HepG2 (cell line): ENCODE data around the gene ESYT3. TPM values are rescaled to one million over a fixed set of nuclear protein-coding genes. Genes with fewer than 3 reads are reported as not detected.

Source experiments
- ATF1 ChIP-seq: IDR thresholded peaks from 2 replicates; pipeline ENCODE4 v1.6.1; 2016; ENCODE audit warnings: mild to moderate bottlenecking, control low read depth
- FOXA1 ChIP-seq, 2 experiments: fragments of 450-650 bp in 1 of 2; sonication (generic) in 1 of 2; formaldehyde crosslinking in 1 of 2; IDR thresholded peaks; 2 replicates each; pipeline versions ENCODE4 v1.4.0 to v1.6.1; 2016 to 2020; ENCODE audit warnings: missing genetic modification reagents in 1 of 2
- FOXK1 ChIP-seq: sonication (generic); formaldehyde crosslinking; IDR thresholded peaks from 2 replicates; pipeline ENCODE4 v1.4.0; 2020; ENCODE audit warnings: low read depth, missing genetic modification reagents, borderline replicate concordance
- GTF3A ChIP-seq: sonication (generic); formaldehyde crosslinking; conservative IDR thresholded peaks from 2 replicates; pipeline ENCODE4 v1.4.0; 2020; ENCODE audit warnings: mild to moderate bottlenecking, missing genetic modification reagents
- HNRNPK ChIP-seq: fragments of 200-400 bp; formaldehyde crosslinking; IDR thresholded peaks from 2 replicates; pipeline ENCODE4 v1.6.1; 2018; ENCODE audit warnings: low read length, low read depth, moderate library complexity, mild to moderate bottlenecking; ENCODE audit not compliant: poor library complexity, severe bottlenecking
- MAFF ChIP-seq: IDR thresholded peaks from 2 replicates; pipeline ENCODE4 v1.6.1; 2011; ENCODE audit warnings: low read depth, low read length, improper control_type of control experiment
- PHF20 ChIP-seq: sonication (generic); formaldehyde crosslinking; IDR thresholded peaks from 2 replicates; pipeline ENCODE4 v1.5.0; 2020; ENCODE audit warnings: mild to moderate bottlenecking, missing genetic modification reagents
- POLR2A ChIP-seq, 2 experiments: IDR thresholded peaks; 2 replicates each; pipeline ENCODE4 v1.6.1; 2011; ENCODE audit warnings: low read depth in 2 of 2, low read length in 2 of 2, mild to moderate bottlenecking in 1 of 2, moderate library complexity in 1 of 2; ENCODE audit not compliant: insufficient read depth in 1 of 2
- RARA ChIP-seq: IDR thresholded peaks from 2 replicates; pipeline ENCODE4 v1.6.1; 2016; ENCODE audit warnings: missing genetic modification reagents, missing compliant biosample characterization
- RFX5 ChIP-seq: IDR thresholded peaks from 2 replicates; pipeline ENCODE4 v1.6.1; 2011; ENCODE audit warnings: low read depth, low read length, improper control_type of control experiment
- SCMH1 ChIP-seq: sonication (generic); formaldehyde crosslinking; IDR thresholded peaks from 2 replicates; pipeline ENCODE4 v1.9.0; 2021; ENCODE audit warnings: missing genetic modification reagents, mild to moderate bottlenecking, borderline replicate concordance
- SRSF9 ChIP-seq: fragments of 200-400 bp; formaldehyde crosslinking; IDR thresholded peaks from 2 replicates; pipeline ENCODE4 v1.6.1; 2018; ENCODE audit warnings: borderline replicate concordance, mild to moderate bottlenecking, low read depth, low read length; ENCODE audit not compliant: insufficient read depth, poor library complexity, severe bottlenecking
- STAT5B ChIP-seq: sonication (generic); formaldehyde crosslinking; IDR thresholded peaks from 2 replicates; pipeline ENCODE4 v1.4.0; 2020; ENCODE audit warnings: missing genetic modification reagents
- TFE3 ChIP-seq: IDR thresholded peaks from 2 replicates; pipeline ENCODE4 v1.6.1; 2016
- ZBTB25 ChIP-seq: IDR thresholded peaks from 2 replicates; pipeline ENCODE4 v1.6.1; 2018; ENCODE audit warnings: missing genetic modification reagents
- ZKSCAN1 ChIP-seq: fragments of 150-350 bp; IDR thresholded peaks from 2 replicates; pipeline ENCODE4 v1.6.1; 2014; ENCODE audit warnings: low read length
- ZNF329 ChIP-seq: sonication (generic); formaldehyde crosslinking; IDR thresholded peaks from 2 replicates; pipeline ENCODE4 v1.9.0; 2021; ENCODE audit warnings: low read depth, mild to moderate bottlenecking, missing genetic modification reagents
- ZNF333 ChIP-seq: sonication (generic); formaldehyde crosslinking; IDR thresholded peaks from 2 replicates; pipeline ENCODE4 v1.4.0; 2020; ENCODE audit warnings: mild to moderate bottlenecking, missing genetic modification reagents, borderline replicate concordance
- ZNF543 ChIP-seq: sonication (generic); formaldehyde crosslinking; IDR thresholded peaks from 2 replicates; pipeline ENCODE4 v1.4.0; 2020; ENCODE audit warnings: mild to moderate bottlenecking, missing genetic modification reagents
- ZNF598 ChIP-seq: sonication (generic); formaldehyde crosslinking; IDR thresholded peaks from 2 replicates; pipeline ENCODE4 v1.5.1; 2020; ENCODE audit warnings: mild to moderate bottlenecking, missing genetic modification reagents, borderline replicate concordance
- polyA plus RNA-seq, 8 experiments: library from polyadenylated mRNA; depleted of rRNA in 3 of 8; stranded (reverse) in 7 of 8; unstranded in 1 of 8; fragments of >200 nt; fragmentation: Illumina TruSeq in 4 of 8; extraction: Trizol in 4 of 8; gene quantifications; 2 replicates each; pipeline versions ENCODE4 v1.2.1 to v1.2.3, GENCODE V29; 2011 to 2016; ENCODE audit warnings: low read depth in 4 of 8, missing spikeins in 1 of 8, mixed read lengths in 1 of 8; ENCODE audit not compliant: insufficient read depth in 1 of 8
- total RNA-seq, 5 experiments: library from RNA; depleted of rRNA; stranded (reverse); fragments of >200 nt; fragmentation: Illumina TruSeq; extraction: Trizol; gene quantifications; 2 replicates each; pipeline ENCODE4 v1.2.3, GENCODE V29; 2016; ENCODE audit warnings: low read depth in 1 of 5
- TF ChIP-seq, protein P1 (sequence below): sonication (generic); formaldehyde crosslinking; IDR thresholded peaks from 2 replicates; pipeline ENCODE4 v1.4.0; 2020; ENCODE audit warnings: missing genetic modification reagents
- TF ChIP-seq, protein P2 (sequence below): sonication (generic); formaldehyde crosslinking; IDR thresholded peaks from 2 replicates; pipeline ENCODE4 v1.4.0; 2020; ENCODE audit warnings: missing genetic modification reagents, low read depth, mild to moderate bottlenecking, borderline replicate concordance
- TF ChIP-seq, protein P3 (sequence below): sonication (generic); formaldehyde crosslinking; IDR thresholded peaks from 2 replicates; pipeline ENCODE4 v1.4.0; 2020; ENCODE audit warnings: missing genetic modification reagents

ESYT3 gene
- total and polyA plus RNA-seq, 2 of the 13 experiments (the other 11 are each of a cell fraction or from before 2014, with no cell fraction given): 1.5 to 4.1 TPM

GRCh38 chr3:138399766-138400165 is 34.6 kb upstream of the ESYT3 start (continued):
- TF ChIP-seq, protein P1, sequence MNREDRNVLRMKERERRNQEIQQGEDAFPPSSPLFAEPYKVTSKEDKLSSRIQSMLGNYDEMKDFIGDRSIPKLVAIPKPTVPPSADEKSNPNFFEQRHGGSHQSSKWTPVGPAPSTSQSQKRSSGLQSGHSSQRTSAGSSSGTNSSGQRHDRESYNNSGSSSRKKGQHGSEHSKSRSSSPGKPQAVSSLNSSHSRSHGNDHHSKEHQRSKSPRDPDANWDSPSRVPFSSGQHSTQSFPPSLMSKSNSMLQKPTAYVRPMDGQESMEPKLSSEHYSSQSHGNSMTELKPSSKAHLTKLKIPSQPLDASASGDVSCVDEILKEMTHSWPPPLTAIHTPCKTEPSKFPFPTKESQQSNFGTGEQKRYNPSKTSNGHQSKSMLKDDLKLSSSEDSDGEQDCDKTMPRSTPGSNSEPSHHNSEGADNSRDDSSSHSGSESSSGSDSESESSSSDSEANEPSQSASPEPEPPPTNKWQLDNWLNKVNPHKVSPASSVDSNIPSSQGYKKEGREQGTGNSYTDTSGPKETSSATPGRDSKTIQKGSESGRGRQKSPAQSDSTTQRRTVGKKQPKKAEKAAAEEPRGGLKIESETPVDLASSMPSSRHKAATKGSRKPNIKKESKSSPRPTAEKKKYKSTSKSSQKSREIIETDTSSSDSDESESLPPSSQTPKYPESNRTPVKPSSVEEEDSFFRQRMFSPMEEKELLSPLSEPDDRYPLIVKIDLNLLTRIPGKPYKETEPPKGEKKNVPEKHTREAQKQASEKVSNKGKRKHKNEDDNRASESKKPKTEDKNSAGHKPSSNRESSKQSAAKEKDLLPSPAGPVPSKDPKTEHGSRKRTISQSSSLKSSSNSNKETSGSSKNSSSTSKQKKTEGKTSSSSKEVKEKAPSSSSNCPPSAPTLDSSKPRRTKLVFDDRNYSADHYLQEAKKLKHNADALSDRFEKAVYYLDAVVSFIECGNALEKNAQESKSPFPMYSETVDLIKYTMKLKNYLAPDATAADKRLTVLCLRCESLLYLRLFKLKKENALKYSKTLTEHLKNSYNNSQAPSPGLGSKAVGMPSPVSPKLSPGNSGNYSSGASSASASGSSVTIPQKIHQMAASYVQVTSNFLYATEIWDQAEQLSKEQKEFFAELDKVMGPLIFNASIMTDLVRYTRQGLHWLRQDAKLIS (CRISPR knock-in tag): no peak
- TF ChIP-seq GTF3A (CRISPR knock-in tag) (no peak), TFE3 (CRISPR knock-in tag) (no peak), ZNF598 (CRISPR knock-in tag) (no peak), ZKSCAN1 (no peak), SCMH1 (CRISPR knock-in tag) (no peak), POLR2A (IDR thresholded peaks at IDR 0.05; ENCODE audit: insufficient read depth in 1 of 2, low read depth in 2 of 2, low read length in 2 of 2) (no peak), FOXK1 (CRISPR knock-in tag) (0 out of 2 replicates have a peak, but pooled peaks have one; percentile 16), PHF20 (CRISPR knock-in tag) (no peak), RARA (CRISPR knock-in tag) (peak; percentile 54), FOXA1 (IDR thresholded peaks at IDR 0.05) (no peak), FOXA1 (CRISPR knock-in tag; IDR thresholded peaks at IDR 0.05) (peak; percentile 95), STAT5B (CRISPR knock-in tag) (no peak), ATF1 (CRISPR knock-in tag) (no peak), HNRNPK (no peak), RFX5 (no peak), ZBTB25 (CRISPR knock-in tag) (no peak), ZNF543 (peak; percentile 73; the same call in 1 of the 2 replicates), MAFF (no peak), ZNF333 (CRISPR knock-in tag) (no peak), SRSF9 (no peak), ZNF329 (CRISPR knock-in tag) (no peak)
- TF ChIP-seq, protein P2, sequence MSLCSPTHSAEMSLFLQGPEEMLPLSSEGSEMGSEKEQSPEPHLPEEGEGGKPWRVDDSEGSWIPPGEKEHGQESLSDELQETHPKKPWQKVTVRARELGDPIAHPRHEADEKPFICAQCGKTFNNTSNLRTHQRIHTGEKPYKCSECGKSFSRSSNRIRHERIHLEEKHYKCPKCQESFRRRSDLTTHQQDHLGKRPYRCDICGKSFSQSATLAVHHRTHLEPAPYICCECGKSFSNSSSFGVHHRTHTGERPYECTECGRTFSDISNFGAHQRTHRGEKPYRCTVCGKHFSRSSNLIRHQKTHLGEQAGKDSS: no peak
- TF ChIP-seq, protein P3, sequence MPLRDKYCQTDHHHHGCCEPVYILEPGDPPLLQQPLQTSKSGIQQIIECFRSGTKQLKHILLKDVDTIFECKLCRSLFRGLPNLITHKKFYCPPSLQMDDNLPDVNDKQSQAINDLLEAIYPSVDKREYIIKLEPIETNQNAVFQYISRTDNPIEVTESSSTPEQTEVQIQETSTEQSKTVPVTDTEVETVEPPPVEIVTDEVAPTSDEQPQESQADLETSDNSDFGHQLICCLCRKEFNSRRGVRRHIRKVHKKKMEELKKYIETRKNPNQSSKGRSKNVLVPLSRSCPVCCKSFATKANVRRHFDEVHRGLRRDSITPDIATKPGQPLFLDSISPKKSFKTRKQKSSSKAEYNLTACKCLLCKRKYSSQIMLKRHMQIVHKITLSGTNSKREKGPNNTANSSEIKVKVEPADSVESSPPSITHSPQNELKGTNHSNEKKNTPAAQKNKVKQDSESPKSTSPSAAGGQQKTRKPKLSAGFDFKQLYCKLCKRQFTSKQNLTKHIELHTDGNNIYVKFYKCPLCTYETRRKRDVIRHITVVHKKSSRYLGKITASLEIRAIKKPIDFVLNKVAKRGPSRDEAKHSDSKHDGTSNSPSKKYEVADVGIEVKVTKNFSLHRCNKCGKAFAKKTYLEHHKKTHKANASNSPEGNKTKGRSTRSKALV (CRISPR knock-in tag): no peak
